Fibroblast of lung (primary cell): ENCODE measurements around the gene C1QL1. TPM values are rescaled to one million over a fixed set of nuclear protein-coding genes. Genes with fewer than 3 reads are reported as not detected.

Experiments used
- DNase-seq, 2 donors: peaks; one replicate each; pipeline versions ENCODE4 v3.0.0 to v3.0.0-alpha.2; 2010; ENCODE audit warnings: low read depth in 2 of 2
- H2AFZ ChIP-seq: 2 replicates; pipeline ENCODE4 v1.5.1; 2012; ENCODE audit warnings: low read length, control low read depth, inconsistent platforms
- H3K27ac ChIP-seq: 2 replicates; pipeline ENCODE4 v1.5.1; 2011; ENCODE audit warnings: low read length, control low read depth; ENCODE audit not compliant: insufficient read depth
- H3K27me3 ChIP-seq: 2 replicates; pipeline ENCODE4 v1.5.1; 2011; ENCODE audit warnings: mild to moderate bottlenecking, low read length; ENCODE audit not compliant: control insufficient read depth, insufficient read depth
- H3K36me3 ChIP-seq: 2 replicates; pipeline ENCODE4 v1.5.1; 2011; ENCODE audit warnings: low read length; ENCODE audit not compliant: control insufficient read depth, insufficient read depth
- H3K4me1 ChIP-seq: 2 replicates; pipeline ENCODE4 v1.5.1; 2011; ENCODE audit warnings: low read length; ENCODE audit not compliant: control insufficient read depth, insufficient read depth; ENCODE audit errors: extremely low read depth
- H3K4me2 ChIP-seq: 2 replicates; pipeline ENCODE4 v1.5.1; 2011; ENCODE audit warnings: low read length, control low read depth; ENCODE audit not compliant: insufficient read depth; ENCODE audit errors: extremely low read depth
- H3K4me3 ChIP-seq, 4 experiments: fragments of 200-600 bp in 1 of 4; sonication (generic) in 1 of 4; replicated peaks in 1 of 4; 2 replicates each; pipeline ENCODE4 v1.5.1; 2011 to 2016; ENCODE audit warnings: low read length in 4 of 4, low read depth in 3 of 4, mild to moderate bottlenecking in 3 of 4, control low read depth in 2 of 4, inconsistent platforms in 1 of 4, mixed read lengths in 1 of 4; ENCODE audit not compliant: insufficient read depth in 1 of 4; ENCODE audit errors: control extremely low read depth in 1 of 4
- H3K79me2 ChIP-seq: 2 replicates; pipeline ENCODE4 v1.5.1; 2012; ENCODE audit warnings: mild to moderate bottlenecking, low read length, inconsistent platforms; ENCODE audit not compliant: control insufficient read depth, insufficient read depth
- H3K9ac ChIP-seq: 2 replicates; pipeline ENCODE4 v1.5.1; 2011; ENCODE audit warnings: mild to moderate bottlenecking, low read length, control low read depth; ENCODE audit not compliant: insufficient read depth
- H3K9me3 ChIP-seq: 2 replicates; pipeline ENCODE4 v1.5.1; 2012; ENCODE audit warnings: low read depth, low read length; ENCODE audit not compliant: control insufficient read depth, insufficient read depth
- H4K20me1 ChIP-seq: 2 replicates; pipeline ENCODE4 v1.5.1; 2011; ENCODE audit warnings: low read length; ENCODE audit not compliant: control insufficient read depth, insufficient read depth; ENCODE audit errors: extremely low read depth
- EZH2 ChIP-seq: IDR thresholded peaks from 2 replicates; pipeline ENCODE4 v1.5.1; 2012; ENCODE audit warnings: low read length, control low read depth, mild to moderate bottlenecking; ENCODE audit errors: missing control alignments
- polyA plus RNA-seq, 2 donors: library from polyadenylated mRNA; depleted of rRNA in 1 of 2; stranded (reverse) in 1 of 2; unstranded in 1 of 2; fragments of >200 nt; gene quantifications; 2 replicates each; pipeline ENCODE4 v1.2.1, GENCODE V29; 2011 to 2012; ENCODE audit warnings: missing spikeins in 1 of 2
- total RNA-seq: library from RNA; depleted of rRNA; stranded (reverse); fragments of >200 nt; gene quantifications from 2 replicates; pipeline ENCODE4 v1.2.1, GENCODE V29; 2014
- TF ChIP-seq, protein P1 (sequence below), 2 donors: IDR thresholded peaks in 1 of 2; conservative IDR thresholded peaks in 1 of 2; 1 replicate in 1 of 2; 2 replicates in 1 of 2; pipeline ENCODE4 v1.5.1; 2011 to 2012; ENCODE audit warnings: low read length in 2 of 2, control low read depth in 1 of 2, inconsistent platforms in 1 of 2, low read depth in 1 of 2, mild to moderate bottlenecking in 1 of 2

C1QL1 gene
- total and polyA plus RNA-seq, 2 donors (not counting 1 experiment from before 2014, with no cell fraction given) = 0.53 to 1.3 TPM

DNA sequence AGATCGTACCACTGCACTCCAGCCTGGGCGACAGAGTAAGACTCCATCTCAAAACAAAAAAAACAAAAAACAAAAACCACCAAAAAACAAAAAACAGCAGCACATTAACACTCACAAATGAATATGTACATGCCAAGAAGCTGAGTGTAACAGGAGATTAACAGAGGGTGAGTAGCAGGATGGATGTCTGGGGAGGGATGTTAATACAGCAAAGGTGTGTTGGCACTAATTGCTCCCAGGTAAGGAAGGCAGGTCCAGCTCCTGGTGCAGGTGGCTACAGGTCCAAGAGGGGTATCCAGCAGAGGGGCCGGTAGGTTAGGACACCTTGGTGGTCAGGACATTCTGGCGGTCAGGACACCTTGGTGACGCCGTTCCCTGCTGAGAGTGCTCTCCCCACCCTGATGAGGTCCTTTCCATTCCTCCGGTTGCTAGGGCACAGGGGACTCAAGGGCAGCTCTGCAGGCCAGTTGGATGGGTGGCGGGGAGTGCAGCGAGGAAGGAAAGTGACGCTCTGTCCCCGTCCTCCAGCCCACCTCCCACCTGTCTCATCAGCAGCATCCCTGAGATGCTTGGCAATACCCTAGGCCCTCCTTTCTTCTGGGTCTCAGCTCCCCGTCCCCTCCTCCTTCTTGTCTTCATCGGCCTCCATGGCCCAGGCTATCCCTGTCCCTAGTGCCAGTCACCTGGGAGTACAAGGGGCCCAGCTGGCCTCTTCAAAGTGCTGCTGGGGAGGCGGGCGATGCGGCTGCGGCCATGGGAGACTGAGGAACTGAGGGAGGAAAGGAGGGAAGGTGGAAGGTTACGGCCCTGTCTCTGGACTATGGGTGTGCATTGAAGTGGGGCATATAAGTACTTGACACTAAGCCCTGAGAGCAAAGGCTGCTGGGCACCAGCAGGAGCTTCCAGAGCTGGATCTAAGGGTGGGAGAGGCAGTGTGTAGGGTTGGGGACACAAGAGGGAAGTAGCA is 42.1 kb downstream of the C1QL1 start:
- Histone ChIP-seq H4K20me1 (no peaks in the 10 kb centered on the region), H3K9me3 (no peaks in the 10 kb centered on the region), H2AFZ (no peak overlapping the region), H3K9ac (no peak overlapping the region), H3K4me3 (no peak overlapping the region), H3K4me2 (no peak overlapping the region), H3K27ac (no peak overlapping the region), H3K4me1 (no peaks in the 10 kb centered on the region), H3K36me3 (peaks cover 22% of the 10 kb centered on the region), H3K79me2 (no peaks in the 10 kb centered on the region), H3K27me3 (peaks cover 2% of the 10 kb centered on the region)
- TF ChIP-seq EZH2 = no peak
- TF ChIP-seq, protein P1, sequence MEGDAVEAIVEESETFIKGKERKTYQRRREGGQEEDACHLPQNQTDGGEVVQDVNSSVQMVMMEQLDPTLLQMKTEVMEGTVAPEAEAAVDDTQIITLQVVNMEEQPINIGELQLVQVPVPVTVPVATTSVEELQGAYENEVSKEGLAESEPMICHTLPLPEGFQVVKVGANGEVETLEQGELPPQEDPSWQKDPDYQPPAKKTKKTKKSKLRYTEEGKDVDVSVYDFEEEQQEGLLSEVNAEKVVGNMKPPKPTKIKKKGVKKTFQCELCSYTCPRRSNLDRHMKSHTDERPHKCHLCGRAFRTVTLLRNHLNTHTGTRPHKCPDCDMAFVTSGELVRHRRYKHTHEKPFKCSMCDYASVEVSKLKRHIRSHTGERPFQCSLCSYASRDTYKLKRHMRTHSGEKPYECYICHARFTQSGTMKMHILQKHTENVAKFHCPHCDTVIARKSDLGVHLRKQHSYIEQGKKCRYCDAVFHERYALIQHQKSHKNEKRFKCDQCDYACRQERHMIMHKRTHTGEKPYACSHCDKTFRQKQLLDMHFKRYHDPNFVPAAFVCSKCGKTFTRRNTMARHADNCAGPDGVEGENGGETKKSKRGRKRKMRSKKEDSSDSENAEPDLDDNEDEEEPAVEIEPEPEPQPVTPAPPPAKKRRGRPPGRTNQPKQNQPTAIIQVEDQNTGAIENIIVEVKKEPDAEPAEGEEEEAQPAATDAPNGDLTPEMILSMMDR (conservative IDR thresholded peaks at IDR 0.05 in 1 of 2, IDR thresholded peaks at IDR 0.05 in 1 of 2; ENCODE audit: low read depth in 1 of 2, low read length in 2 of 2) = no peak
- DNase-seq = no peak

DNA sequence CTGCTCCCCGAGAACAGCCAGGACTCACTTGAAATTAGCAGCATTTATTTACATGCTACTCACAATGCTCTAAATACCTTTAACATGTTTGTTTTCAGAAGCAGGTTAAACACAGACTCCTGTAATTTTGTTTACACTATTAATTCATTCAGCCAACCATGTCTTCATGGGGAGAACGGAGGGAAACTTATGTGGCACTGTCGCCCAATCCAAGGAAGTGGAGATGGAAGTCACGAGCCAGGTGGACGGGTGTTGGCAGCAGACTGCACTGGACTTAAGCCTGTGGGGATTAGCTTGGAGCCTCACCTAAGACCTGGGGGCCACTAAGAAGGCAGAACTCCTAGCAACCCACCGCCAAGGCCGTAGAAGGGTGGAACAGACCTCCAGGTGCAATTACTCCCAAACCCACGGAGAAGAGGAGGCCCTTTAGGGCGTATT is 44.0 kb downstream of the C1QL1 start:
- no peaks in the 10 kb centered on the region for H3K9me3 ChIP-seq
- H3K4me1 ChIP-seq = no peaks in the 10 kb centered on the region
- no peak overlapping the region for H2AFZ ChIP-seq
- no peak for TF ChIP-seq EZH2
- TF ChIP-seq, protein P1 (conservative IDR thresholded peaks at IDR 0.05 in 1 of 2, IDR thresholded peaks at IDR 0.05 in 1 of 2; ENCODE audit: low read depth in 1 of 2, low read length in 2 of 2) = no peak
- DNase-seq = no peak
- H3K4me2 ChIP-seq = no peak overlapping the region
- H3K9ac ChIP-seq = no peak overlapping the region
- no peaks in the 10 kb centered on the region for H4K20me1 ChIP-seq
- H3K79me2 ChIP-seq = no peaks in the 10 kb centered on the region
- no peak overlapping the region for H3K27ac ChIP-seq
- peaks cover 19% of the 10 kb centered on the region for H3K36me3 ChIP-seq
- H3K27me3 ChIP-seq = peaks cover 2% of the 10 kb centered on the region
- no peak overlapping the region for H3K4me3 ChIP-seq

DNA sequence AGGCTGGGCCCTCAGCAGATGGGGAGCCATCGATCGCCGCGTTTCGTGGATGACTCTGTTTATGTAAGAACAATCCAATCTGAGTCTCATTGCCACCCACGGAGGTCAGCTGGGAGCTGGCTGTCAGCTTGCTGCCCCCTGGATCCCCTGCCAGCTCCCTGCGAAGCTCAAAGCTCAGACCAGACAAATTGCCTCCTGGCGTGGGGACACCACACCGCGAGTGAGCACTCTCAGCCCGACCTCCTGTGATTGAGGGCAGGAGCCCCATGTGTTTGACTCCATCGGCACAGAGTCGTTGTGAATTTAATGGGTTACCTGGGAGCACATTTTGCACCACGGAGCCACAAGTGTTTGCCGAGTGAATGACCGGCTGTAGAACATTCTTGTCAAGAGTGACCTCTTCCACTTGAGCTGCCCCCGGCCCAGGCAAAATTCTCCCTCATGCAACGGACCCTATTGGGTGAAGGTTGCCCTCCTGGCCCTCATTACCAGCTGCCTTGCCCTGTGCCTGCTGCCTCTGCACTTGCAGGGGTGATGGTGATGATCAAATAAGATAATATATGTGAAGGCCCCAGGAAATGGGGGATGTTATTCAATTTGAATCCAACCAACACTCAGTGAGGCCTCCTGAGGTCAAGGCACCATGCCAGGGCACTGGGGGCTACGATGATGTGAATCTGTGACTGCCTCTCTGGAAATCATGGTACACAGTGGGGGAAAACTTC is 45.2 kb downstream of the C1QL1 start:
- no peak overlapping the region for H3K27ac ChIP-seq
- DNase-seq = no peak
- H3K9me3 ChIP-seq = no peaks in the 10 kb centered on the region
- no peak for TF ChIP-seq EZH2
- TF ChIP-seq, protein P1 (conservative IDR thresholded peaks at IDR 0.05 in 1 of 2, IDR thresholded peaks at IDR 0.05 in 1 of 2; ENCODE audit: low read depth in 1 of 2, low read length in 2 of 2) = no peak
- H3K4me1 ChIP-seq = no peaks in the 10 kb centered on the region
- H2AFZ ChIP-seq = no peak overlapping the region
- peaks cover 14% of the 10 kb centered on the region for H3K36me3 ChIP-seq
- H3K4me3 ChIP-seq = no peak overlapping the region
- no peaks in the 10 kb centered on the region for H3K79me2 ChIP-seq
- H3K9ac ChIP-seq = no peak overlapping the region
- H4K20me1 ChIP-seq = no peaks in the 10 kb centered on the region
- peaks cover 2% of the 10 kb centered on the region for H3K27me3 ChIP-seq
- no peak overlapping the region for H3K4me2 ChIP-seq
